HG03565 (cell line): ENCODE results near the gene SMAD9.
A peak's percentile ranks its signal among the peaks of the same experiment; 100 is the strongest.

Experiments used
- ATAC-seq: cut with Tn5 transposase; IDR thresholded peaks from one replicate; pipeline ENCODE4 v1.9.1; 2021; ENCODE audit warnings: mild to moderate bottlenecking, moderate library complexity; ENCODE audit not compliant: unreplicated experiment

SMAD9 gene

GRCh38 chr13:36818804-36819738 is 101.0 kb downstream of the SMAD9 start, which contains the start of gene RFXAP:
TSS of gene RFXAP (plus strand) at chr13:36819222. CDS start at chr13:36819358, 136 bp downstream.
- peak; percentile 84 for ATAC-seq

DNA sequence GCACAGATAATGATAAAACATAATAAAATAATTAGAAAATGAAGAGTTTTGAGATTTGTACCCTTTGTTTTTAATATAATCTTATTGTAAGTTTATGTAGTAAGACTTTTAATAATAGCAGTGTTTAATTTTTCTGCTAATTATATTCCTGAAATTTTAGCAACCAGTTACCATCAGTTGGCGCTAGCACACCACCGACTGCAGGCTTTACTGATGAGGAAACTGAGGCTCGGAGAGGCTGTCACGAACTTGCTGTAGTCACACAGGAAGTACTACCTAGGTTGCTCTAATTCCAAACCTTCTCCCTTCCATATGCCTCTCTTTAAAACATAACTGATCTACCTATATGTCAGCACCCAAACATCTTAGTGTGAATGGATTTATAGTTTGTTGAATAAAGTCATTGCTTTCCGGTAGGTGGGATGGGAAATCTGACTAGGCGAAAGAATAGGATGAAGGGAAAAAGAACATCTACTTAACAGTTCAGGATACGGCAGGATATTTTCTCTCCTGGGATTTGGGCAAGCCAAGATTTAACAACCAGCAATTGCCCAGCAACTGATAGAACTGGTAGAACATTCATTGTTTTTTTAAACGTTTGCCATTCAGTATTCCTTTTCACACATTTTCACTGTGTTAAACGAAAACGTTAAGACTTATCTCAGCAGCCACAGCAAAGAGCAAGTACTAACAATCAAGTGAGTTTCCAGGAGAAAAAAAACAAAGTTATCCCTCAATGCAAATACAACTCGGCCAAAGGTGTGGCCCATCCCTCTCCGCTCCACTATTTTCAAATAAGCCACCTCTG is 101.8 kb downstream of the SMAD9 start:
- ATAC-seq, result no peak

GRCh38 chr13:36815062-36815461 is 105.0 kb downstream of the SMAD9 start:
- ATAC-seq, result no peak

DNA sequence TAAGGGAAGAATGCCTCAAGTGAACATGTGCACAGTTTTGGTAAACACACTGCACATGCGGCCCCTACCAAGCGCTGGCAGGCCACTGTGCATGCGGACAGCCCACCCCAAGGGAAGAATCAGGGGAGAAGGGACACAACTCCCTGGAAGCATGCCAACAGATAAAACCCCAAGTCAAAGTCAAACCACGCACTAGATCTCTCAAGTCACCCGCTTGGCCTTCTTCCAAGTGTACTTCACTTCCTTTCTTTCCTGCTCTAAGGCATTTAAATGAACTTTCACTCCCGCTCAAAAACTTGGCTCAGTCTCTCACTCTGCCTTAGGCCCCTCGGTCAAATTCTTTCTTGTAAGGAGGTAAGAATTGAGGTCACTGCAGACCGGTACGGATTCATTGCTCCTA is 105.6 kb downstream of the SMAD9 start:
- no peak for ATAC-seq

DNA sequence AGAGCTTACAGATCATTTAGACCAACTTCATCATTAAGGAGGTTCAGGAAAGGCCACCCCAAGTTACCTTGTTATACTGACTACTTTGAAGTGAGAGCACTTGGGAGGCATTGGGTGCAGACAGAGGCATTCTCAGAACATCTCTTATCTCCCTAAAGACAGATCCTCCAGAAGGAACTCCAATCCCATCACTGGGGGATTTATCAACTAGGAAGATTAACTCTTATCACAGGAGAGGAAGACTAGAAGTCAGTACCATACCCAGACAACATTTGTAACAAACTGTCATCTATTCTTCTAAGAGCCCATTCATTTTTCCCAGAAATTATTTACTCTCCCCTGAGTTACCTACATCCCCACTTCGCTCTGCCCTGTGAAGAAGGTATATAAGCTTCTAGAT is 106.8 kb downstream of the SMAD9 start:
- ATAC-seq, result no peak

DNA sequence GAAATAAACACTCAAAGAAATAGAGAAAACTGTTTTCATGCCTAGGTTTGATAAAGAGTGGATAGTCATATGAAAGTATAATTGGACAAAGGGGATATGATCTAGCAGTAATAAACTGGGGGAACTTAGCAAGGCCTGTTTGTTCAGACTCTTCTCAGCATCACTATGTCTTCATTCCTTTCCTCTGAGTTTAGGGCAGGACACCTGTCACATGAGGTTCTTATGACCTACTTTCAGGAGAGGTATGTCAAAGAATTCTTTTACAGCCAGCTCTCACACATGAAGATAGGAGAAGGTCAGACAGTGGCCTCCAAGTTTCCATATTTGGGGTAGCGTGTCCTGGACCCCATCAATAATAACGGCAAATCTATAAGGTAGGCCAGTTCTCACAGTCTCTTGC is 112.4 kb downstream of the SMAD9 start:
- ATAC-seq, result no peak

DNA sequence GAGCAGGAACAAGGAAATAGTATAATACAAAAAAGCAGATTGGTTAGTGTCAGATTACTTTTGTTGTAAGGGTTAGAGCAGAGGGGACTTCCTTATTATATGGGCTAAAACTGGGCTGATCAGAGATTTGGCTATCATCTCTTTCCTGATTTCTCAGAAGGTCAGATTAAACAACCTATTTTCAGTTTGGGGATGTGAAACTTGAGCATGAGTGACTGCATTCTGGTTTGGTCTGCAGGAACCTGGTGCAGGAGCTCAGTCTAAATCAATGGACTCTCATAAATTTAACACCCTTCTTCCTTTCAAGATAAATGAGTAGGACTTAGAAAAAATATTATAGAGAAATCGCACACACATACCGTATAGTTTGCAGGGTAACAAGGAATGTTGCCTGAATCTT is 113.9 kb downstream of the SMAD9 start:
- ATAC-seq, result peak; percentile 67

DNA sequence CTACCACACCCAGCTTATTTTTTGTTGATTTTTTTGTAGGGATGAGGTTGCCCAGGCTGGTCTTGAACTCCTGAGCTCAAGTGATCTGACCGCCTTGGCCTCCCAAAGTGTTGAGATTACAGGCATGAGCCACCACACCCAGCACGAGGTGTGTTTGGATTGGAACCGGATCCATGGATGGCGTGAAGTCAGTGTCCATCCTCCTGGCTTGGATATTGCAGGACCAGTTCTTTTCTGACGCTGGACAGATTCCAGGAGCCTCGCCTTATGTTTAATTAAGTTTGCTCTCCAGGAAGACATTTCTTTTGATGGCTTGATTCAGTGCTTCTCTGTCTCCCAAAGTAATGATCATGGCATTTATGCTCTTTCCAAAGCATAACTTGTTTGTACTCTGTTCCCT is 115.5 kb downstream of the SMAD9 start:
- ATAC-seq, result no peak

- ATAC-seq, result no peak
Measured at GRCh38 chr13:36801035-36801434, 119.0 kb downstream of the SMAD9 start.

GRCh38 chr13:36796052-36796451 is 124.0 kb downstream of the SMAD9 start:
- no peak for ATAC-seq

- ATAC-seq, result no peak
Measured at GRCh38 chr13:36795463-36795862, 124.6 kb downstream of the SMAD9 start.
